ENCODE results near the gene LDB2.

GRCh38 chr4:16652732-16653305 lies 245.6 kb downstream of the LDB2 start:
- no peak for TF ChIP-seq CTCF (IDR thresholded peaks at IDR 0.05; ENCODE audit: low read depth, low read length, poor library complexity, severe bottlenecking)
- TF ChIP-seq EZH2phosphoT487 (IDR thresholded peaks at IDR 0.05; ENCODE audit: borderline replicate concordance, low read length) = no peak
